Head of caudate nucleus (tissue), 42 donors: Measurements from ENCODE around the gene ADORA3.

Source experiments
- DNase-seq, 42 donors: peaks; one replicate each; pipeline versions ENCODE4 v3.0.0 to v3.0.0-alpha.2; 2020 to 2021; ENCODE audit warnings: mixed read lengths in 7 of 42
- intact Hi-C: fragments of 100-400 bp; cut with DNase I; formaldehyde crosslinking; loops from one replicate; pipeline ENCODE4 v1.15.0; 2022

The ADORA3 gene

GRCh38 chr1:111483876-111484275 is 19.6 kb downstream of the ADORA3 start:
- DNase-seq = no peak
- intact Hi-C loops = no loop called here

GRCh38 chr1:111483166-111483565 is 20.3 kb downstream of the ADORA3 start:
- no peak for DNase-seq
- intact Hi-C loops = no loop called here

- intact Hi-C loops = no loop called here
- peak; percentile 67 to 92 (median 83) for DNase-seq
Observed at GRCh38 chr1:111481387-111482221, 21.8 kb downstream of the ADORA3 start.

GRCh38 chr1:111480674-111481073 is 22.8 kb downstream of the ADORA3 start:
- DNase-seq = no peak
- intact Hi-C loops = no loop called here

GRCh38 chr1:111476761-111477309 is 26.6 kb downstream of the ADORA3 start:
- DNase-seq = no peak
- intact Hi-C loops = no loop called here

- intact Hi-C loops = no loop called here
- no peak for DNase-seq
Observed at GRCh38 chr1:111476214-111476613, 27.2 kb downstream of the ADORA3 start.

- no peak for DNase-seq
- intact Hi-C loops = no loop called here
Observed at GRCh38 chr1:111475701-111476100, 27.7 kb downstream of the ADORA3 start.

- intact Hi-C loops = no loop called here
- no peak for DNase-seq
Observed at GRCh38 chr1:111474521-111474920, 28.9 kb downstream of the ADORA3 start.

GRCh38 chr1:111474106-111474505 is 29.3 kb downstream of the ADORA3 start:
- DNase-seq = no peak
- intact Hi-C loops = no loop called here

GRCh38 chr1:111471538-111471937 is 31.9 kb downstream of the ADORA3 start:
- DNase-seq = no peak
- intact Hi-C loops = no loop called here

- peak in 21 of 42 donors; percentile 9 to 75 (median 39) for DNase-seq
- intact Hi-C loops = no loop called here
Observed at GRCh38 chr1:111471012-111471411, 32.4 kb downstream of the ADORA3 start.

- intact Hi-C loops = no loop called here
- DNase-seq = no peak
Observed at GRCh38 chr1:111470596-111470995, 32.8 kb downstream of the ADORA3 start.

- no peak for DNase-seq
- intact Hi-C loops = no loop called here
Observed at GRCh38 chr1:111469539-111469938, 33.9 kb downstream of the ADORA3 start.

- intact Hi-C loops = no loop called here
- no peak for DNase-seq
Observed at GRCh38 chr1:111468717-111469100, 34.7 kb downstream of the ADORA3 start.

- DNase-seq = no peak
- intact Hi-C loops = no loop called here
Observed at GRCh38 chr1:111467865-111468716, 35.3 kb downstream of the ADORA3 start.

GRCh38 chr1:111466480-111466879 is 37.0 kb downstream of the ADORA3 start:
- DNase-seq = no peak
- intact Hi-C loops = no loop called here

GRCh38 chr1:111465754-111466153 is 37.7 kb downstream of the ADORA3 start:
- intact Hi-C loops = no loop called here
- no peak for DNase-seq

GRCh38 chr1:111463029-111463683 is 40.3 kb downstream of the ADORA3 start:
- intact Hi-C loops = no loop called here
- DNase-seq = no peak

GRCh38 chr1:111462370-111463028 is 40.9 kb downstream of the ADORA3 start:
- DNase-seq = no peak
- intact Hi-C loops = no loop called here
